ENCODE results near the gene MLH3. TPM values are rescaled to one million over a fixed set of nuclear protein-coding genes. Genes with fewer than 3 reads are reported as not detected.

MLH3 gene
- polyA plus RNA-seq, 1 of the 3 experiments (the other 2 are of a cell fraction) = 3.8 TPM

DNA sequence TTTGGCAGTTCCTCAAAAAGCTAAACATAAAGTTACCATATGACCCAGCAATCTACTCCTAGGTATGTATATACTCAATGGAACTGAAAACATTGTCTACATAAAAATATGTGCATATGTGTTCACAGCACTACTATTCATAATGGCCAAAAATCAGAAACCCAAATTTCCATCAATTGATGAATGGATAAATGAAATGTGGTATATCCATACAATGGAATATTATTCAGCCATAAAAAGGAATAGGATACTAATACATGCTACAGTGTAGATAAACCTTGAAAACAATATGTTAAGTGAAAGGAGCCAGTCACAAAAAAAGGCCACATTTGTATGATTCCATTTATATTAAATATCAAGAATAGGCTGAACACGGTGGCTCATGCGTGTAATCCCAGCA is 9.2 kb upstream of the MLH3 start:
- Histone ChIP-seq H3F3A (replicated peaks; ENCODE audit: insufficient read depth) (peaks cover 18% of the 10 kb centered on the region), H3K4me3 (ENCODE audit: low read depth in 2 of 2, low read length in 1 of 2) (no peak overlapping the region), H3K27ac (ENCODE audit: low read depth in 2 of 2, low read length in 1 of 2) (peak overlapping the region; percentile 52 to 61; a peak in 2 of 4 replicates), H3K4me1 (ENCODE audit: control insufficient read depth in 1 of 2, insufficient read depth in 2 of 2, low read depth in 1 of 2, low read length in 1 of 2) (peaks cover 0 to 5% of the 10 kb centered on the region in 2 experiments; a peak in 2 of 4 replicates), H3K79me2 (ENCODE audit: insufficient read depth) (peaks cover 70% of the 10 kb centered on the region), H3K27me3 (ENCODE audit: insufficient read depth) (no peaks in the 10 kb centered on the region), H3K4me2 (no peak overlapping the region), H4K20me1 (ENCODE audit: insufficient read depth) (no peaks in the 10 kb centered on the region), H3K9ac (no peak overlapping the region), H3K9me2 (no peaks in the 10 kb centered on the region), H2AFZ (ENCODE audit: low read depth) (no peak overlapping the region), H3K36me3 (replicated peaks in 1 of 2; ENCODE audit: control insufficient read depth in 1 of 2, insufficient read depth in 2 of 2, low read length in 1 of 2) (peaks cover 0 to 24% of the 10 kb centered on the region in 2 experiments), H3K9me3 (0 out of 2 replicates have a peak, but pooled peaks cover 5% of the 10 kb centered on the region)
- 81% methylated on average over 2 of the region's 2 CpGs for WGBS (ENCODE audit: low lambda C conversion rate)
- TF ChIP-seq RFX5 (IDR thresholded peaks at IDR 0.05; ENCODE audit: low read length) = no peak
- no peak for TF ChIP-seq GABPA (IDR thresholded peaks at IDR 0.05; ENCODE audit: low read depth)
- TF ChIP-seq, protein P1, sequence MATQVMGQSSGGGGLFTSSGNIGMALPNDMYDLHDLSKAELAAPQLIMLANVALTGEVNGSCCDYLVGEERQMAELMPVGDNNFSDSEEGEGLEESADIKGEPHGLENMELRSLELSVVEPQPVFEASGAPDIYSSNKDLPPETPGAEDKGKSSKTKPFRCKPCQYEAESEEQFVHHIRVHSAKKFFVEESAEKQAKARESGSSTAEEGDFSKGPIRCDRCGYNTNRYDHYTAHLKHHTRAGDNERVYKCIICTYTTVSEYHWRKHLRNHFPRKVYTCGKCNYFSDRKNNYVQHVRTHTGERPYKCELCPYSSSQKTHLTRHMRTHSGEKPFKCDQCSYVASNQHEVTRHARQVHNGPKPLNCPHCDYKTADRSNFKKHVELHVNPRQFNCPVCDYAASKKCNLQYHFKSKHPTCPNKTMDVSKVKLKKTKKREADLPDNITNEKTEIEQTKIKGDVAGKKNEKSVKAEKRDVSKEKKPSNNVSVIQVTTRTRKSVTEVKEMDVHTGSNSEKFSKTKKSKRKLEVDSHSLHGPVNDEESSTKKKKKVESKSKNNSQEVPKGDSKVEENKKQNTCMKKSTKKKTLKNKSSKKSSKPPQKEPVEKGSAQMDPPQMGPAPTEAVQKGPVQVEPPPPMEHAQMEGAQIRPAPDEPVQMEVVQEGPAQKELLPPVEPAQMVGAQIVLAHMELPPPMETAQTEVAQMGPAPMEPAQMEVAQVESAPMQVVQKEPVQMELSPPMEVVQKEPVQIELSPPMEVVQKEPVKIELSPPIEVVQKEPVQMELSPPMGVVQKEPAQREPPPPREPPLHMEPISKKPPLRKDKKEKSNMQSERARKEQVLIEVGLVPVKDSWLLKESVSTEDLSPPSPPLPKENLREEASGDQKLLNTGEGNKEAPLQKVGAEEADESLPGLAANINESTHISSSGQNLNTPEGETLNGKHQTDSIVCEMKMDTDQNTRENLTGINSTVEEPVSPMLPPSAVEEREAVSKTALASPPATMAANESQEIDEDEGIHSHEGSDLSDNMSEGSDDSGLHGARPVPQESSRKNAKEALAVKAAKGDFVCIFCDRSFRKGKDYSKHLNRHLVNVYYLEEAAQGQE (IDR thresholded peaks at IDR 0.05; ENCODE audit: low read depth, low read length) = no peak
- no peak for TF ChIP-seq FOSL2 (IDR thresholded peaks at IDR 0.05; ENCODE audit: borderline replicate concordance, low read depth)
- TF ChIP-seq JUND (IDR thresholded peaks at IDR 0.05) = no peak
- TF ChIP-seq, protein P2, sequence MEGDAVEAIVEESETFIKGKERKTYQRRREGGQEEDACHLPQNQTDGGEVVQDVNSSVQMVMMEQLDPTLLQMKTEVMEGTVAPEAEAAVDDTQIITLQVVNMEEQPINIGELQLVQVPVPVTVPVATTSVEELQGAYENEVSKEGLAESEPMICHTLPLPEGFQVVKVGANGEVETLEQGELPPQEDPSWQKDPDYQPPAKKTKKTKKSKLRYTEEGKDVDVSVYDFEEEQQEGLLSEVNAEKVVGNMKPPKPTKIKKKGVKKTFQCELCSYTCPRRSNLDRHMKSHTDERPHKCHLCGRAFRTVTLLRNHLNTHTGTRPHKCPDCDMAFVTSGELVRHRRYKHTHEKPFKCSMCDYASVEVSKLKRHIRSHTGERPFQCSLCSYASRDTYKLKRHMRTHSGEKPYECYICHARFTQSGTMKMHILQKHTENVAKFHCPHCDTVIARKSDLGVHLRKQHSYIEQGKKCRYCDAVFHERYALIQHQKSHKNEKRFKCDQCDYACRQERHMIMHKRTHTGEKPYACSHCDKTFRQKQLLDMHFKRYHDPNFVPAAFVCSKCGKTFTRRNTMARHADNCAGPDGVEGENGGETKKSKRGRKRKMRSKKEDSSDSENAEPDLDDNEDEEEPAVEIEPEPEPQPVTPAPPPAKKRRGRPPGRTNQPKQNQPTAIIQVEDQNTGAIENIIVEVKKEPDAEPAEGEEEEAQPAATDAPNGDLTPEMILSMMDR (IDR thresholded peaks at IDR 0.05) = no peak
- no peak for TF ChIP-seq RAD21 (IDR thresholded peaks at IDR 0.05; ENCODE audit: low read length)
- ChIA-PET POLR2A (interaction anchor here (0.5 to 0.6 kb wide), 2 partner anchors 8 to 537 kb away, joined by 3 read pairs; no protein-coding TSS in a partner anchor), CTCF (no interaction called here)
- DNase-seq = no peak

DNA sequence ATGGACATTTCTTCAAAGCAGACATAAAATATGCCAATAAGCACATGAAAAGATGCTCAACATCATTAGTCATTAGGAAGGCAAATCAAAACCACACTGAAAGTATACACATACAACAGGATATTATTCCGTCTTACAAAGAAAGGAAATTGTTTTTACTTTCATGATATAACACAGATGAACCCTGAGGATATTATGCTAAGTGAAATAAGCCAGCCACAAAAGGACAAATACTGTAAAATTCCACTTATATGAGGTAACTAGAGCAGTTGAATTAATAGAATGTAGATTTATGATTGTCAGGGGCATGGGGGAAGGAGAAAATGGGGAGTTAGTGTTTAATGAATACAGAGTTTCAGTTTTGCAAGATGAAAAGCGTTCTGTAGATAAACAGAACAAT is 8.4 kb upstream of the MLH3 start:
- Histone ChIP-seq H3K36me3 (replicated peaks in 1 of 2; ENCODE audit: control insufficient read depth in 1 of 2, insufficient read depth in 2 of 2, low read length in 1 of 2) (peaks cover 0 to 26% of the 10 kb centered on the region in 2 experiments), H3K4me1 (ENCODE audit: control insufficient read depth in 1 of 2, insufficient read depth in 2 of 2, low read depth in 1 of 2, low read length in 1 of 2) (peaks cover 0 to 6% of the 10 kb centered on the region in 2 experiments; a peak in 2 of 4 replicates), H3K27ac (ENCODE audit: low read depth in 2 of 2, low read length in 1 of 2) (peak overlapping the region; percentile 52 to 61; a peak in 2 of 4 replicates), H3K9me3 (0 out of 2 replicates have a peak, but pooled peaks cover 5% of the 10 kb centered on the region), H3K27me3 (ENCODE audit: insufficient read depth) (no peaks in the 10 kb centered on the region), H2AFZ (ENCODE audit: low read depth) (no peak overlapping the region), H3K79me2 (ENCODE audit: insufficient read depth) (peaks cover 73% of the 10 kb centered on the region), H3K9me2 (no peaks in the 10 kb centered on the region), H4K20me1 (ENCODE audit: insufficient read depth) (no peaks in the 10 kb centered on the region), H3K4me2 (no peak overlapping the region), H3K4me3 (ENCODE audit: low read depth in 2 of 2, low read length in 1 of 2) (no peak overlapping the region), H3F3A (replicated peaks; ENCODE audit: insufficient read depth) (peaks cover 19% of the 10 kb centered on the region), H3K9ac (no peak overlapping the region)
- POLR2A ChIA-PET = interaction anchor here (0.6 kb wide), 1 partner anchor 9 kb away, joined by 3 read pairs; no protein-coding TSS in a partner anchor
- 31% methylated on average over 2 of the region's 2 CpGs for WGBS (ENCODE audit: low lambda C conversion rate)
- CTCF ChIA-PET = no interaction called here
- DNase-seq = no peak
- TF ChIP-seq FOXM1 (IDR thresholded peaks at IDR 0.05; ENCODE audit: low read depth) (no peak), JUND (IDR thresholded peaks at IDR 0.05) (peak; percentile 40; the same call in 1 of the 2 replicates), RCOR1 (IDR thresholded peaks at IDR 0.05; ENCODE audit: low read length) (no peak), TCF12 (IDR thresholded peaks at IDR 0.05) (peak; percentile 85), MXI1 (IDR thresholded peaks at IDR 0.05; ENCODE audit: low read depth, low read length) (no peak), YY1 (IDR thresholded peaks at IDR 0.05; ENCODE audit: low read depth) (no peak), MEF2A (IDR thresholded peaks at IDR 0.05; ENCODE audit: borderline replicate concordance, low read depth) (no peak), RFX5 (IDR thresholded peaks at IDR 0.05; ENCODE audit: low read length) (no peak), ELF1 (IDR thresholded peaks at IDR 0.05) (no peak), SMC3 (IDR thresholded peaks at IDR 0.05; ENCODE audit: low read depth, low read length) (no peak), GABPA (IDR thresholded peaks at IDR 0.05; ENCODE audit: low read depth) (no peak), NRF1 (IDR thresholded peaks at IDR 0.05; ENCODE audit: low read depth, low read length) (no peak), NFIC (IDR thresholded peaks at IDR 0.05; ENCODE audit: borderline replicate concordance) (no peak), RXRA (IDR thresholded peaks at IDR 0.05; ENCODE audit: borderline replicate concordance, low read depth) (no peak)
- TF ChIP-seq, protein P3, sequence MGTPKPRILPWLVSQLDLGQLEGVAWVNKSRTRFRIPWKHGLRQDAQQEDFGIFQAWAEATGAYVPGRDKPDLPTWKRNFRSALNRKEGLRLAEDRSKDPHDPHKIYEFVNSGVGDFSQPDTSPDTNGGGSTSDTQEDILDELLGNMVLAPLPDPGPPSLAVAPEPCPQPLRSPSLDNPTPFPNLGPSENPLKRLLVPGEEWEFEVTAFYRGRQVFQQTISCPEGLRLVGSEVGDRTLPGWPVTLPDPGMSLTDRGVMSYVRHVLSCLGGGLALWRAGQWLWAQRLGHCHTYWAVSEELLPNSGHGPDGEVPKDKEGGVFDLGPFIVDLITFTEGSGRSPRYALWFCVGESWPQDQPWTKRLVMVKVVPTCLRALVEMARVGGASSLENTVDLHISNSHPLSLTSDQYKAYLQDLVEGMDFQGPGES (IDR thresholded peaks at IDR 0.05; ENCODE audit: low read depth, low read length) = no peak
- TF ChIP-seq, protein P4, sequence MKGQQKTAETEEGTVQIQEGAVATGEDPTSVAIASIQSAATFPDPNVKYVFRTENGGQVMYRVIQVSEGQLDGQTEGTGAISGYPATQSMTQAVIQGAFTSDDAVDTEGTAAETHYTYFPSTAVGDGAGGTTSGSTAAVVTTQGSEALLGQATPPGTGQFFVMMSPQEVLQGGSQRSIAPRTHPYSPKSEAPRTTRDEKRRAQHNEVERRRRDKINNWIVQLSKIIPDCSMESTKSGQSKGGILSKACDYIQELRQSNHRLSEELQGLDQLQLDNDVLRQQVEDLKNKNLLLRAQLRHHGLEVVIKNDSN (IDR thresholded peaks at IDR 0.05; ENCODE audit: borderline replicate concordance, low read depth) = no peak

Data from SK-N-SH (cell line).